Measurements from ENCODE around the gene ACP5. TPM values are rescaled to one million over a fixed set of nuclear protein-coding genes. Genes with fewer than 3 reads are reported as not detected.

Gene ACP5
- total RNA-seq, 3 donors from 2014 or later (not counting 1 experiment from before 2014, with no cell fraction given): 14.9 to 20.3 (median 18.8) TPM

- no peak overlapping the region for H3K27ac ChIP-seq (ENCODE audit: low read length)
- H3K9me3 ChIP-seq (ENCODE audit: control insufficient read depth, insufficient read depth, low read length): no peaks in the 10 kb centered on the region
- intact Hi-C loops (cut with micrococcal nuclease): no loop called here
- Mint-ChIP-seq H3K9me3 (no peaks in the 10 kb centered on the region), H3K4me3 (no peak overlapping the region), H3K27ac (no peak overlapping the region), H3K4me1 (peaks cover 3% of the 10 kb centered on the region in 2 donors), H3K27me3 (ENCODE audit: low read depth in 2 of 2) (peaks cover 12 to 20% of the 10 kb centered on the region in 2 donors), H3K36me3 (no peaks in the 10 kb centered on the region)
- ATAC-seq (no peak), DNase-seq (no peak)
- peaks cover 5% of the 10 kb centered on the region for H3K27me3 ChIP-seq (ENCODE audit: control insufficient read depth, insufficient read depth, low read length)
- H3K4me1 ChIP-seq (ENCODE audit: control insufficient read depth, insufficient read depth, low read length): peaks cover 10% of the 10 kb centered on the region
- no peaks in the 10 kb centered on the region for H3K36me3 ChIP-seq (ENCODE audit: control insufficient read depth, insufficient read depth, low read length)
- no peak for TF ChIP-seq CTCF (IDR thresholded peaks at IDR 0.05)
- WGBS (ENCODE audit: insufficient coverage): 86% methylated on average over 5 of the region's 5 CpGs
- no peak overlapping the region for H3K4me3 ChIP-seq (ENCODE audit: low read length)
These were observed 36.8 kb downstream of the ACP5 start for GRCh38 chr19:11540645-11541044.

GRCh38 chr19:11539495-11540365, 37.7 kb downstream of the ACP5 start:
- WGBS (ENCODE audit: insufficient coverage): 15% methylated on average over 26 of the region's 36 CpGs
- DNase-seq (no peak), ATAC-seq (no peak)
- Histone ChIP-seq H3K9me3 (ENCODE audit: control insufficient read depth, insufficient read depth, low read length) (no peaks in the 10 kb centered on the region), H3K4me3 (ENCODE audit: low read length) (no peak overlapping the region), H3K4me1 (ENCODE audit: control insufficient read depth, insufficient read depth, low read length) (peaks cover 12% of the 10 kb centered on the region), H3K36me3 (ENCODE audit: control insufficient read depth, insufficient read depth, low read length) (no peaks in the 10 kb centered on the region), H3K27ac (ENCODE audit: low read length) (no peak overlapping the region), H3K27me3 (ENCODE audit: control insufficient read depth, insufficient read depth, low read length) (peaks cover 5% of the 10 kb centered on the region)
- intact Hi-C loops (cut with micrococcal nuclease): no loop called here
- no peaks in the 10 kb centered on the region for H3K36me3 Mint-ChIP-seq
- H3K4me3 Mint-ChIP-seq: no peak overlapping the region
- H3K4me1 Mint-ChIP-seq: peaks cover 8 to 9% of the 10 kb centered on the region in 2 donors
- no peak for TF ChIP-seq CTCF (IDR thresholded peaks at IDR 0.05)
- peaks cover 12 to 20% of the 10 kb centered on the region in 2 donors for H3K27me3 Mint-ChIP-seq (ENCODE audit: low read depth in 2 of 2)
- no peaks in the 10 kb centered on the region for H3K9me3 Mint-ChIP-seq
- no peak overlapping the region for H3K27ac Mint-ChIP-seq

- no peaks in the 10 kb centered on the region for H3K9me3 ChIP-seq (ENCODE audit: control insufficient read depth, insufficient read depth, low read length)
- Mint-ChIP-seq H3K27ac (no peak within 1 kb of the TSS), H3K27me3 (ENCODE audit: low read depth in 2 of 2) (peaks cover 12 to 16% of the 10 kb centered on the region in 2 donors), H3K4me1 (peaks cover 8 to 16% of the 10 kb centered on the region in 2 donors), H3K9me3 (no peaks in the 10 kb centered on the region), H3K36me3 (no peaks in the 10 kb centered on the region), H3K4me3 (no peak within 1 kb of the TSS)
- DNase-seq: no peak
- no peak for TF ChIP-seq CTCF (IDR thresholded peaks at IDR 0.05)
- H3K4me1 ChIP-seq (ENCODE audit: control insufficient read depth, insufficient read depth, low read length): peaks cover 12% of the 10 kb centered on the region
- no peaks in the 10 kb centered on the region for H3K36me3 ChIP-seq (ENCODE audit: control insufficient read depth, insufficient read depth, low read length)
- peaks cover 5% of the 10 kb centered on the region for H3K27me3 ChIP-seq (ENCODE audit: control insufficient read depth, insufficient read depth, low read length)
- intact Hi-C loops (cut with micrococcal nuclease): no loop called here
- H3K4me3 ChIP-seq (ENCODE audit: low read length): no peak within 1 kb of the TSS
- ATAC-seq: no peak
- 37% methylated on average over 20 of the region's 21 CpGs for WGBS (ENCODE audit: insufficient coverage)
- H3K27ac ChIP-seq (ENCODE audit: low read length): no peak within 1 kb of the TSS
These were observed 39.0 kb downstream of the ACP5 start, which contains the start of gene CNN1 for GRCh38 chr19:11538232-11539036. TSS of gene CNN1 (plus strand) at chr19:11538851. CDS start at chr19:11538928, 77 bp downstream.
